ENCODE results near the gene CD209. TPM values are rescaled to one million over a fixed set of nuclear protein-coding genes. Genes with fewer than 3 reads are reported as not detected.
A peak's percentile ranks its signal among the peaks of the same experiment; 100 is the strongest.
"Not testable (repeated sequence)": the region's sequence is repeated elsewhere in the genome, so short reads cannot be mapped to it uniquely, and the experiment has no call there.

CD209 gene
- total RNA-seq = not detected

- H3K9me3 Mint-ChIP-seq = peaks cover 13 to 24% of the 10 kb centered on the region in 2 donors
- H3K36me3 Mint-ChIP-seq = peaks cover 5 to 28% of the 10 kb centered on the region in 2 donors
- H3K27ac Mint-ChIP-seq = no peak within 1 kb of the TSS
- ATAC-seq = no peak
- DNase-seq (ENCODE audit: low spot score in 2 of 2) = no peak
Measured at GRCh38 chr19:7746903-7747884, at the start of gene CD209. CD209 (minus strand) TSS chr19:7747534; CDS start chr19:7747511, 23 bp downstream.

- Mint-ChIP-seq H3K9me3 (no peaks in the 10 kb centered on the region), H3K27ac (no peak overlapping the region), H3K36me3 (no peaks in the 10 kb centered on the region)
- no peak for DNase-seq (ENCODE audit: low spot score in 2 of 2)
- no peak for ATAC-seq
Measured at GRCh38 chr19:7795555-7796161, 48.3 kb upstream of the CD209 start.

GRCh38 chr19:7793493-7793892 is 46.2 kb upstream of the CD209 start:
- ATAC-seq (no peak), DNase-seq (ENCODE audit: low spot score in 2 of 2) (no peak)
- H3K36me3 Mint-ChIP-seq = no peaks in the 10 kb centered on the region
- H3K27ac Mint-ChIP-seq = no peak overlapping the region
- no peaks in the 10 kb centered on the region for H3K9me3 Mint-ChIP-seq

- H3K27ac Mint-ChIP-seq; ATAC-seq; DNase-seq (ENCODE audit: low spot score in 2 of 2); H3K9me3 Mint-ChIP-seq; H3K36me3 Mint-ChIP-seq: not testable (repeated sequence)
Measured at GRCh38 chr19:7792701-7793100, 45.4 kb upstream of the CD209 start.

- H3K9me3 Mint-ChIP-seq = no peaks in the 10 kb centered on the region
- ATAC-seq = no peak
Measured at GRCh38 chr19:7792281-7792680, 44.9 kb upstream of the CD209 start.

GRCh38 chr19:7790416-7790815 is 43.1 kb upstream of the CD209 start:
- H3K36me3 Mint-ChIP-seq = peaks cover 0 to 3% of the 10 kb centered on the region in 2 donors
- ATAC-seq (no peak), DNase-seq (ENCODE audit: low spot score in 2 of 2) (no peak)
- H3K27ac Mint-ChIP-seq = no peak overlapping the region
- no peaks in the 10 kb centered on the region for H3K9me3 Mint-ChIP-seq

More at GRCh38 chr19:7792281-7792680, 44.9 kb upstream of the CD209 start:
- no peak overlapping the region for H3K27ac Mint-ChIP-seq
- DNase-seq (ENCODE audit: low spot score in 2 of 2) = no peak
- no peaks in the 10 kb centered on the region for H3K36me3 Mint-ChIP-seq

- Mint-ChIP-seq H3K27ac (no peak overlapping the region), H3K36me3 (peaks cover 0 to 8% of the 10 kb centered on the region in 2 donors), H3K9me3 (peaks cover 0 to 6% of the 10 kb centered on the region in 2 donors)
- DNase-seq (ENCODE audit: low spot score in 2 of 2) = no peak
- ATAC-seq = peak; percentile 16 to 55
Measured at GRCh38 chr19:7789447-7789846, 42.1 kb upstream of the CD209 start.

- no peak for DNase-seq (ENCODE audit: low spot score in 2 of 2)
- ATAC-seq = peak in 1 of 2 donors; percentile 20
- Mint-ChIP-seq H3K36me3 (peaks cover 3 to 8% of the 10 kb centered on the region in 2 donors), H3K27ac (no peak overlapping the region), H3K9me3 (peaks cover 0 to 6% of the 10 kb centered on the region in 2 donors)
Measured at GRCh38 chr19:7788933-7789323, 41.6 kb upstream of the CD209 start.

GRCh38 chr19:7788178-7788932 is 41.0 kb upstream of the CD209 start:
- ATAC-seq (no peak), DNase-seq (ENCODE audit: low spot score in 2 of 2) (no peak)
- peaks cover 6 to 8% of the 10 kb centered on the region in 2 donors for H3K36me3 Mint-ChIP-seq
- H3K9me3 Mint-ChIP-seq = peaks cover 0 to 6% of the 10 kb centered on the region in 2 donors
- no peak overlapping the region for H3K27ac Mint-ChIP-seq

GRCh38 chr19:7787602-7788177 is 40.4 kb upstream of the CD209 start:
- Mint-ChIP-seq H3K27ac (no peak overlapping the region), H3K9me3 (peaks cover 0 to 6% of the 10 kb centered on the region in 2 donors), H3K36me3 (peaks cover 6 to 8% of the 10 kb centered on the region in 2 donors)
- ATAC-seq (no peak), DNase-seq (ENCODE audit: low spot score in 2 of 2) (no peak)

GRCh38 chr19:7787141-7787540 is 39.8 kb upstream of the CD209 start:
- no peak for DNase-seq (ENCODE audit: low spot score in 2 of 2)
- Mint-ChIP-seq H3K36me3 (peaks cover 6 to 8% of the 10 kb centered on the region in 2 donors), H3K27ac (no peak overlapping the region), H3K9me3 (peaks cover 0 to 6% of the 10 kb centered on the region in 2 donors)
- no peak for ATAC-seq

- no peak for ATAC-seq
- H3K9me3 Mint-ChIP-seq = peaks cover 0 to 6% of the 10 kb centered on the region in 2 donors
- peaks cover 6 to 8% of the 10 kb centered on the region in 2 donors for H3K36me3 Mint-ChIP-seq
- no peak for DNase-seq (ENCODE audit: low spot score in 2 of 2)
- no peak overlapping the region for H3K27ac Mint-ChIP-seq
Measured at GRCh38 chr19:7784856-7785255, 37.5 kb upstream of the CD209 start.

- H3K36me3 Mint-ChIP-seq = peaks cover 6 to 8% of the 10 kb centered on the region in 2 donors
- peak in 1 of 2 donors; percentile 73 for ATAC-seq
- peaks cover 0 to 6% of the 10 kb centered on the region in 2 donors for H3K9me3 Mint-ChIP-seq
Measured at GRCh38 chr19:7783991-7784423, 36.7 kb upstream of the CD209 start.

GRCh38 chr19:7781157-7781556 is 33.8 kb upstream of the CD209 start:
- Mint-ChIP-seq H3K36me3 (peaks cover 6 to 8% of the 10 kb centered on the region in 2 donors), H3K27ac (no peak overlapping the region), H3K9me3 (peaks cover 0 to 6% of the 10 kb centered on the region in 2 donors)
- no peak for DNase-seq (ENCODE audit: low spot score in 2 of 2)
- ATAC-seq = no peak

More at GRCh38 chr19:7783991-7784423, 36.7 kb upstream of the CD209 start:
- DNase-seq (ENCODE audit: low spot score in 2 of 2) = no peak
- no peak overlapping the region for H3K27ac Mint-ChIP-seq

GRCh38 chr19:7779631-7780486 is 32.5 kb upstream of the CD209 start:
- peaks cover 0 to 6% of the 10 kb centered on the region in 2 donors for H3K36me3 Mint-ChIP-seq

More at GRCh38 chr19:7779631-7780486, 32.5 kb upstream of the CD209 start:
- H3K9me3 Mint-ChIP-seq = peaks cover 0 to 3% of the 10 kb centered on the region in 2 donors
- H3K27ac Mint-ChIP-seq = no peak overlapping the region
- ATAC-seq (no peak), DNase-seq (ENCODE audit: low spot score in 2 of 2) (peak in 1 of 2 donors; percentile 42)

Data from activated naive CD4-positive, alpha-beta T cell treated with anti-CD3 and anti-CD28 coated beads, Interleukin-2, amount 50 U/mL, for 72 hours (primary cell).